Stimulated activated CD8-positive, alpha-beta memory T cell treated with anti-CD3 and anti-CD28 coated beads, Interleukin-15, amount 100 ng/mL, for 48 hours (primary cell): ENCODE measurements around the gene RNF208.

Experiments
- DNase-seq, 2 donors: peaks; one replicate each; pipeline ENCODE4 v3.0.0-alpha.2; 2020; ENCODE audit warnings: low read depth in 2 of 2

The RNF208 gene

DNA sequence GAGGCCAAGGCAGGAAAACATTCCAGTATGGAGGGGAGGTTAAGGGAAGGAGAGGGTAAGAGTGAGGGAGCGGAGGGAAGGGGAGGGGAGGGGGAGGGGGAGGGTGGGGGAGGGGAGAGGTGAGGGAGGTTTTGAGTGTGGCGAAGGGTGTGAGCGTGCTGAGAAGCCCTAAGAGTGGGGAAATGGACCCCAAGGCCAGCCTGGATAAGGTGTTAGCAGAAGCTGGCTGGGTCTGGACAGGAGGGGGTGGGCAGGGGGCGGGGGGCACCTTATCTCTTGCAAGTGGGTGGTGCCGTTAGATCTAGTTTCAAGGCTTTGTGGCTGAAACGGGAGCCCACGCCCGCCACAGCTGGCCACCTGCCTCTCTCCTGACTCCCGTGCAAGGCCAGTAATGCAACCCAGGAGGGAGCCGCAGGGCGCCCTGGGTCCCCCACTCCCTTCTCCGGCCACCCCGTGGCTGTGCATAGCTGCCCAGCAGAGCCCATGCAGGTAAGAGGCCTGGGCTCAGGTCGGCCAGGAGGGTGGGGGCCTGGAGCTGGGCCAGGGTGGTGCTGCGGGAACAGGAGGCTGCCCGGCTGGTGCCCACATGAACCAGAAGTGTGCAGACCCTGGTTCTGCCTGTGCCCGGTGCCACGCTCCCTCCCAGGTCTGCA lies 5.9 kb upstream of the RNF208 start:
- DNase-seq = no peak

DNA sequence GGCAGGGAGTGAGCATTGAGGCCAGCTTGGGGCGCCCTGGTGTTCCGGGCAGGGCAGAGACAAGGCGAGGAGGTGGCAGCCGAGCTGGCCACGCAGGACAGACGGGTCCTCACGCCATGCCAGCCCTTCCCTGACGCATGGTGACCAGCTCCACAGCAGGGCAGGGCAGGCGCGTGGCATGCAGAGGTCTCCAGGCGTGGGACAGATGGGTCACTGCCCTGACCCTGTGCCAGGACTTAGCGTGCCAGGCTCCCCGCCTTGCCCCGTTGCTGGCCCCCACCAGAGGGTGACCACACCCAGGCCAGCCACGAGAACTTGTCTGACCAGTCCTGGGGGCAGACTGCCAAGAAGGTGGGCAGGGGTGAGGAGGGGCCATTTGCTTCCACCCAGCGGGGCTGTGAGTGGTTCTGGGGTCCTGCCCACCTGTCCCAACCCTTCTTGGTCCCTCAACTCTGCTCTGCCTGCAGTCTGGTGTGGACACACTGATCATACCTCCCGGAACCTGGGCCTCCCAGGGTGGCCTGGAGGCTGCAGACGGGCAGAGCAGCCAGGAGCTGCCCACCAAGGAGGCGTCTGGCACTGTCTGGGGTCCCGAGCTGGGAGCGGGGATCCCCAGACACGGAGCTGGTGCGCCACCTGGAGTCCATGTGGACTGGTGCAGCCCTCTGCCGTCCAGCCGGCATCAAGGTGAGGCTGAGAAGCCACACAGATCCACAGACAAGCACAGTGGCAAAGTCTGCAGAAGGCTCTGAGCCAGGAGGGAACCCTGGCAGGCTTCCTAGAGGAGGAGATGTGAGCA lies 5.2 kb upstream of the RNF208 start, which contains the start of gene RNF224:
RNF224 (plus strand) TSS at position 449 of the 799 bp plus-strand sequence. CDS start 834 bp downstream, outside the sequence.
- peak; percentile 73 to 74 for DNase-seq

DNA sequence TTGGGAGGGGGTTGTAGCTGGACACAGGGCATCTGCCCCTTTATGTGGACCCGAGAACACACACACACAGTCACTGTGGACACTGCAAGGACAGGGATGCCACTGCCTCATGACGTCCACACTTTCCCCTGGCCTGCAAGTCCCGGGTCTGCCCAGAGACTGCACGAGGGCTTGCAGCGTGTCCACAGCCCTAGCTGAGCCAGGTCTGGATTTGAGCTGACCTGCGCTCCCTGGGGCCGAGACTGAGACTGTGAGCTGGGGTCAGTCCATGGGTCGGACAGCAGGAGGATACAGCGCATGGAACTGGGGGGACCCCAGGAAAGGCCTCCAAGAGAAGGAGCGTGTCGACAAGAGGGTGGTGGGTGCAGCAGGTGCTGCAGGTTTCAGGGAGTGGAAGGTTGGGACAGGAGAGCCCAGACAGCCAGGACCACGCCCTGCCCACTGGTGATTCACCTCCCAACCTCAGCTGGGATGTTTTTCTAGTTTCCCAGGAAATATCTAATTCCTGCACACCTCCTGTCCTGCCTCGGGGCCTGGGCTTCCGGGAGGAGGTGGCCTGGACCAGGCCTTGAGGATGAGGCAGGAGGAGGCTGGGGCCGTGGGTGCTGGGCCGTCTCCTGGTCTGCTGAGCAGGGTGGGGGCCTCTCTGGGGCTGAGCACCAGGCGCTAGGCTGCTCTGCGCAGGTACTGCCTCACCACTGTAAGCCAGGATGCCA lies 4.5 kb upstream of the RNF208 start:
- DNase-seq = no peak

DNA sequence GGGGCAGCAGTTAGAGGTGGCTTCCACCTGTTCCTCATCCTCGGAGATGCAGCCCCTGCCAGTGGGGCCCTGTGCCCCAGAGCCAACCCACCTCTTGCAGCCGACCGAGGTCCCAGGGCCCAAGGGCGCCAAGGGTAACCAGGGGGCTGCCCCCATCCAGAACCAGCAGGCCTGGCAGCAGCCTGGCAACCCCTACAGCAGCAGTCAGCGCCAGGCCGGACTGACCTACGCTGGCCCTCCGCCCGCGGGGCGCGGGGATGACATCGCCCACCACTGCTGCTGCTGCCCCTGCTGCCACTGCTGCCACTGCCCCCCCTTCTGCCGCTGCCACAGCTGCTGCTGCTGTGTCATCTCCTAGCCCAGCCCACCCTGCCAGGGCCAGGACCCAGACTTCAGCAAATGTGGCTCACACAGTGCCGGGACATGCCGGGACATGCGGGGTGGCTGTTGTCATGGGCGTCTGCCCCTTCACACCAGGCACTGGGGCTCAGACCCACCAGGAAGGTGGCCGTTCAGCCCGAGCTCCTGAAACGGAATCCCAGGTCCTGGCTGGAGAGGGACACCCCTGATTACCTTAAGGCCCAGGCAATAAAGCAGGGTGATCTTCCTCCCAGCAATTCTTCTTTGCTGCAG lies 3.8 kb upstream of the RNF208 start:
- no peak for DNase-seq

DNA sequence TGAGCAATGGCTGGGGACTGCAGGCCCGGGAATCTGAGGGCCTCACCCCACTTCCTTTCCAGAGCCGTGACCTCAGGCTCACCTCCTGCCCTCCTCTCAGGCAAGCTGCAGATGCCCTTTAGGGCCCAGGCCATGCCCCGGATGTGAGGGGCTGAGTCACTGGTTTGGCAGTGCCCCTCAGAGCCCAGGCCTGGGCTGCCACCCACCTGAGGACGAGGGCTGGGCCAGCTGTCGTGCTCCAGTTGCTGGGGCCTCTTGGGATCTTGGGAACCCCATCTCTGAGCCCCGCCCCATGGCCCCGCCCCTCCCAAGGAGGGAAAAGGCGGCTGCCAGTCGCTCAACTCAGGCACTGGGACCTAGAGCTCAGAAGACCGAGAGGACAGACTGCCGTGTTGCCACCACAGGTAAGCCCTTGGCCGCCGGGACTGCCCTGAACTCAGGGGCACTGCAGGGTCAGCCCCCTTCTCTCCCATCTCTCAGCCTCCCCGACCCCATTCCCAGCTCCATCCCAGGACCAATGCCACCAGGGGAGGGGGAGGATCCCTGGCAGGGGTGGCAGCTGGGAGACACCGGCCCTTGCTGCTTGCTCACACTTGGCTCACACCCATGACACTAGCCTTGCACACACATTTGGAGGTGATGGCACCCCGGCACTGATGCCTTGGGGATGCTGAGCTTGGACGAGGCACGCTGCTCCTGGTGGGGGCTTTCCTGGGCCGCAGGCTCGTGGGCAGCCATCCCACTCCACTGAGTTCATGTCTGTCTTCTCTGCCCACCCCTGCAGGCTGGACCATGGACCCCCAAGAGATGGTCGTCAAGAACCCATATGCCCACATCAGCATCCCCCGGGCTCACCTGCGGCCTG lies 3.0 kb upstream of the RNF208 start, which contains the start of gene CYSRT1:
CYSRT1 (plus strand) TSS at position 345 of the 865 bp plus-strand sequence; CDS start at position 793, 448 bp downstream.
- no peak for DNase-seq

DNA sequence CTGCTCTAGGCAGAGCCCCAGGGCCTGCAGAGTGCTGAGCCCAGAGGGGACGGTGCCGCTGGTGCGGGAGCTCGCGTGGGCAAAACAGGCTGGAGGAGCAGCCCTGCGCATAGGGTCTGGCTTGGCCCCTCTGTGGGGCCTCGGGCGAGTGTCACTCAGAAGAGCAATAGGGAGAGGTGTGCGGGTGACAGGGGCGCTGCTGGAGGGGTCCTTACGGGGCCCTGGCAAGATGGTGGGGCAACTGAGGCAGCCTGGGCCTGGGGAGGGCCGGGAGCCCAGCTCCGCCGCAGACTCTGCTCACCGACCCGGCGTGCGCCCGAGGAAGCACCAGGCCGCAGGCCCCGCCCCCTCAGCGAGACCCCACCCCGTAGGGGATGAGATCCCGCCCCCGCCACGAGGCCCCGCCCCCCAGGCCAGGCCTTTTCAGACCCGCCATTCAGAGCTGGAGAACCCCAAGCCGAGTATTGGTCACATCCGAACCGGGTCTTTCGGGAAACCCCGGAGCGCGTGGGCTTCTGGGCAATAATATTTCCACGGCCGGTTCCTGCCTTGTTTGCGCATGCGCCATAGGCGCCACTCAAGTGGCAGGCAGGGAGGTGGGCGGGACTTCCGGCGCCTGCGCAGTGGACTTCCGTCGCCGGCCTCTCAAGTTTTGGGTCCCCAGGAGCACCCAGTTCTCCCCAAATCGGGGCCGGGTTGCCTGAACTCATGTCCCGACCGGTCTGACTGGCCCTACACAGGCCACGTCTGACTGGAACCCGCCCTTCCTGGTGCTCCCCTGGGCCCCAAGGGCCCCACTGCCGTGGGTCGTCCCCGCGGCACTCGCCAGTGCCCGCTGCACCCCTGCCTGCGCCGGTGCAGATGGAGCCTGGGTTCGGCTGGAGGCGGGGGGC lies 1.3 kb upstream of the RNF208 start:
- DNase-seq = peak; percentile 99

DNA sequence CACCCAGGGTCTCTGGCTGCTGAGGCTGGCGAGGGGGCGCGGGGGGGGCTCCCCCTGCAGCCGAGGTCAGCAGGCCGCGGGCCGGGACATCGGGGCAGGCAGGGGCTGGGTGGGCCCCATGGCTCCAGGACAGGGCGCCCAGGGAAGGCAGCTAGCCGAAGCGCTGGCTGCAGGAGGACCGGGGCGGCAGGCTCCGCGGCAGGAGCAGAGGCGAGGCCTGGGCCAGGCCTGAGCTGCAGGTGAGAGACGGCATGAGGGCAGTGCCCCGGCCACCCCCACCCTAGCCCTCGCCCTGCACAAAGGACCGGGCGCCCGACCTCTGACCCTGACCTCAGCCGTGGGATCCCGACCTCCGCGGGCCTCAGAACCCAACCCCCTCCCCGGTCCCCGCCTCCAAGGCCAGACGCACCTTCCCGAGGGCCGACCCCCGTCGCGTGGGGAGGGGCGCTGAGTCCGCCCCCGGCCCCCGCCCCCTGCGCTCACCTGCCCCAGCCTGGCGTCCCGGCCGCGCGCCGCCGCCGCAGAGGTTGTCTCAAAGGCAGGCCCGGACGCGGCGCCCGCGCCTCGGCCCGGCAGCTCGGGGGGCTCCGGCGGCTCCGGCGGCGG lies 431 bp downstream of the RNF208 start:
- DNase-seq = no peak

DNA sequence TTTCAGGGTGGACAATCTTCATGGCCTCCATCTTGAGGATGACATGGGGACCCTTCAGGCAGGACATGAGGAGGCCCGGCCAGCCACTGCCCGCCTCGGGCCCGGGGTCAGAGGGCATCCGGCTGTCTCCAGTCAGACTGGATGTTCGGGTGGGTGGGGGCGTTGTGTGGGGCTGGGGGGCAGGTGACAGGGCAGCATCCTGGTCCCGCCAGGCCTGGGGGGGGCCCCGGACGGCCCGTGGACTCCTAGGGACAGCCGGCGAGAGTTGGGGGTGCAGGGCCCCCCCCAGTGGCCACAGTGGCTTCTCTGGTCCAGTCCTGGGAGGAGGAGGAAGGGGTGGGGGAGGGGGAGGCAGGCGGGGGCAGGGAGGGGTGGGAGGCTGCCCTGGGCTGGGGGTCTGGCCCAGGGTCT lies 940 bp downstream of the RNF208 start:
- no peak for DNase-seq

DNA sequence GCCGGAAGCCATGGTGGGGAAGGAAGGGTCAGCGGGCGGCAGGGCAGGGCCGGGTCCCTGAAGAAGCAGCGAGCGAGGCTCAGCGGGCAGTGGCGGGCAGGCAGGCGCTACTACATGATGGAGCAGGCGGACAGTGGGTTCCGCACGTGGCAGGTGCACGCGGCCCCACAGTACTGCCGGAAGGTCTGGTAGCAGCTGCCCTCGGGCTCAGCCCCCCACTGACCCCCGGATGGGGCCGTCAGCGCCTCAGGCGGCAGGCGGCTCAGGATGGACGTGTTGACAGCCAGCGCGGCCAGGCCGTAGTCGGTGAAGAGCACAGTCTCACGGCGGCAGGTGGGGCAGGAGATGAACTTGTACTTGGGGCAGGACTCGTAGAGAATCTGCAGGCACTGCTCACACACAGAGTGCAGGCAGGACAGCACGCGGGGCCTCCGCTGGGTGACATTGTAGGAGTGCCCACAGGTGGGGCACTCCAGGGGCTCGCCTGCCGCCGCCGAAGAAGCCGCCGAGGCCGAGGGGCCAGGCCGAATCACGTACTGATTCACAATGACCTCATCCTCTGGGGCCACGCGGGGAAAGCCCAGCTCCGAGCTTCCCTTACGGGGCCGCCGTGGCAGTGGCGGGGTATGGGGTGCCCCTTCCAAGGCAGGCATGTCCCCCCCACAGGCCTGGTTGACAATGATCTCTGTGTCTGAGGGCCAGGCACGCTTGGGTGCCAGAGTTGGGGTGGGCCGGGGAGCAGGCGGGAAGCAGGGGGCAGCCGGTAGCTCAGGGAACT lies 1.5 kb downstream of the RNF208 start:
- DNase-seq = no peak

DNA sequence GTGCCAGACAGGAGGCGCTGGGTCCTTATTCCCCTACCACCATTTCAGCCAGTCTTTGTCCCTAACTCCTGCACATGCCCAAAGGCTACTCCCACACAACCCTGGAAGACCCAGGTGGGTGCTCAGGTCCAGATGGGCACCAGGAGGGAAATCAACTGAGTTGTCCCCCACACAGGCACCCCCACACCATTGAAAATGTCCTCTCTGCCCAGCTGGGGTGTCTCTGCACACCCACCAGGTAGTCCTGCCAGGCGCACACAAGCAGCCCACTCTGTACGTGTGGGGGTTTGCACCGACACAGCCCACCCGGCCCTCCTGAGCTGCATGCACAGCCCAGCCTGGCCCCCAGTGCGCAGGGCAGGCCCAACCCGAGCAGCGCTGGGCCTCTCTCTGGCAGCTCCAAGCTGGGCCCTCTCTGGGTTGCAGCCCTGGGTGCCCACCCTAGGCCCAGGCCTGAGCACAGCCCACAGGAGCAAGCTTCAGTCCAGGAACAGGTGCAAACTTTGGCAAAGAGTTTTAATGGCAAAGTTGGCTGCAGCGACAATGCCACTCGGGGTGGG lies 2.2 kb downstream of the RNF208 start:
- DNase-seq = no peak

DNA sequence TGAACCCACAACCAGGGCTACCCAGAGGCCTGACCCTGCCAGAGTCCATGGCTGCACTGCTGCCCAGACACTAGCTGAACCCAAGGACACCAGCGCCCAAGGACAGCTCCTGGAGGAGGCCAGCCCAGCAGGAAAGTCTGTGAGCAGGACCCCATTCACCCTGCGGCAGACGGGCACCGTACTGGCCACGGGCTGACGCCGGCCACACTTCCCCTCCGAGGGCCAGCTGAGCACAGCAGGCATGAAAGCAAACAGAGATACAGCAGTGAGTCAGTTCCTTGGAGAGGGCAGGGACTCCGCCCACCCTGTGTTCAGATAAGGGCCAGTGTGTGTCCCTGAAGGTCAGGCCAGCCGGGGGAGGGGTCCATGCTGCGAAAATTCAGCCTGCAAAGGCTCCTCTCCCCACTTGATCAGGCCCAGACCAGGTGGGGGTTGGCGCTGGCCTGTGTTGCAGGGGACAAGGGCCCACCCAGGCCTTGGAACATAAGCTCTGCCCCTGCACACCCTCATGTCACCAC lies 3.2 kb downstream of the RNF208 start:
- no peak for DNase-seq

DNA sequence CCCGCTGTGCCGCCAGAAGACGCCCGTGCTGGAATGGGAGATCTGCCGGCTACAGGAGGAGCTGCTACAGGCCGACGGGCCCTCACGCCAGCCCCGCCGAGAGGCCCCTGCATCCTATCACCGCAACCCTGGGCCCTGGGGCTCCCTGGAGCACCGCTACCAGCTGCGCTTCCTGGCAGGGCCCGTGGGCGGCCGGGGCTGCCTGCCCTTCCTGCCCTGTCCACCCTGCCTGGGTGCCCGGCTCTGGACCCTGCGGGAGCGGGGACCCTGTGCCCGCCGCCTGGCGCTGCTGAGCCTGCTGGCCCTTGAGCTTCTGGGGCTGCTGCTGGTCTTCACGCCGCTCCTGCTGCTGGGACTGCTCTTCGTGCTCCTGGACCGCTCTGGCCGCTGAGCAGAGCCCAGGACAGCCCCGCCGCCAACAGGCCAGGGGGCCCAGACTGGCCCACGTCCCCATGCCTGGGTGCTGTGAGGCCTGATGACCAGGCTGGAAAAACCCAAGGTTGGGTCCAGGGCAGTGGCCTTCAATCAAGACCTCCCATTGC lies 3.8 kb downstream of the RNF208 start:
- DNase-seq = no peak

DNA sequence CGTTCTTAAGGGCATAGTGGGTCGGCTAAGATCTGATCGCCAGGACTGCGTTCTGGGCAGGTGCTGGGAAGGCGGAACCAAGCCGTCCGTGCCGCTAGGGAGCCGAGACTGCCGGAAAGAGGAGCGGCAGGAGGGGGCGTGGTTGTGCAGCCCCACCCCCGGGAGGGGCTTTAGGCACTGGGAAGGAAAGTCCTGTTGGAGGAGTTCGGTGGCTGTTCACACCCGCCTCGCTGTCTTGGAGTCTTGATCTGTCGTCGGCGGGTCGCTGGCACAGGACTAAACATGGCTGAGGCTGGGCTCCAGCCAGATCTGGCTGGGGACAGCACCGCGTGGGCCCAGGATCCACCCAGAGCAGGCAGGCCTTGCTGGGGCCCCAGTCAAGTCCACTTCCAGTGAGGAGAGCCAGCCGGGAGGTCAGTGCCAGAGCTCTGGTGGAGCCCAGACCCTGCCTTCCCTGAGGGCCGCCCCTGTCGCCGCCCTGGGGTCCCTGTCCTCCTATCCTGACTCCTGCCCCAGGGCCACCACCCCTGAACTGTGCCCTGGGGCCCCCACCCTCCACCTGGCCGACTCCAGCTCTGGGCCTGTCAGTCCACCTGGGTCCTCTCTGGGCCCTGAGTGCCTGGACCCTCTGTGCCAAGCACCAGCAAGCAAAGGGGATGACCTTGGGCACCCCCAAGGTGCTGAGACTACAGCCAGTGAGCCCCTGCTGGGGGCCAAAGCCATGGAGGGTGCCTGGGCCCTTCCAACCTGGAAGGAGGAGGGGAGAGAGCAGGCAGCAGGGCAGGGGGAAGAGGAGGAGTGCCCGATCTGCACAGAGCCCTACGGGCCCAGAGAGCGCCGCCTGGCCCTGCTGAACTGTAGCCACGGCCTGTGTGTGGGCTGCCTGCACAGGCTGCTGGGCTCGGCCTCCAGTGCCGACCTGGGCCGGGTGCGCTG lies 4.5 kb downstream of the RNF208 start:
- no peak for DNase-seq

DNA sequence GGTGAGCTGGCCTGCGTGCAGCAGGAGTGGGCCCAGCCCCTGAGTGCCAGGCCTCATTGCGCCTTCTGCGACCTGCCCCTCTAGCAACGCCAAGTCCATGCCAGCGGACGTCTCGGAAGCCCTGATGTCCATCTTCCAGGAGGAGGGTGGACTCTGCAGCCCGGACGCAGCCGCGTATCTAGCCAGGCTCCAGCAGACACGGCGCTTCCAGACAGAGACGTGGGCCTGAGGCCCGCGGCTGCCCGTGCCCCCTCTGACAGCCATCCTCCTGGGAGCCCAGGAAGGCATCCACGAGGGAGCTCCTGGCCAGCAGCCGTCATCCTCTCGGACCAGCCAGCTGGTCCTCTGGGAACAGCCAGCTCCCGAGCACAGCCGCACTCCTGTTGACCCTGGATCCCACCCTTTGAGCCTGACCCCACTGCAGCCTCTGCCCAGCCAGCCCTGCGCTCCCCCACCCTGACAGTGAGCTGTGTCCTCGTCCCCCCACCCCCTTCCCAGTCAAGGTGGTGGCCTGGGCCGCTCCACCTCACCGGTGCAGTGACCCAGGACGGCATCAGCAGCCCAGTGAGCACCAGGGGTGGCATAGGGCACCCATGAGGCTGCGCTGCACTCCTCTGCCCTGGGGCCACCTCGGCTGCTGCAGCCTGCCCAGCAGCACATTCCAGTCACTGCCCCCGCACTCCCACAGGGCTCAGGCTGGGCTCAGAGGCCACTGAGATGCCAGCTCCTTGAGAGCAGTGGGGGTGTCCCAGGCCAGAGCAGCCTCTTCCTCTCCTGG lies 5.7 kb downstream of the RNF208 start:
- no peak for DNase-seq

DNA sequence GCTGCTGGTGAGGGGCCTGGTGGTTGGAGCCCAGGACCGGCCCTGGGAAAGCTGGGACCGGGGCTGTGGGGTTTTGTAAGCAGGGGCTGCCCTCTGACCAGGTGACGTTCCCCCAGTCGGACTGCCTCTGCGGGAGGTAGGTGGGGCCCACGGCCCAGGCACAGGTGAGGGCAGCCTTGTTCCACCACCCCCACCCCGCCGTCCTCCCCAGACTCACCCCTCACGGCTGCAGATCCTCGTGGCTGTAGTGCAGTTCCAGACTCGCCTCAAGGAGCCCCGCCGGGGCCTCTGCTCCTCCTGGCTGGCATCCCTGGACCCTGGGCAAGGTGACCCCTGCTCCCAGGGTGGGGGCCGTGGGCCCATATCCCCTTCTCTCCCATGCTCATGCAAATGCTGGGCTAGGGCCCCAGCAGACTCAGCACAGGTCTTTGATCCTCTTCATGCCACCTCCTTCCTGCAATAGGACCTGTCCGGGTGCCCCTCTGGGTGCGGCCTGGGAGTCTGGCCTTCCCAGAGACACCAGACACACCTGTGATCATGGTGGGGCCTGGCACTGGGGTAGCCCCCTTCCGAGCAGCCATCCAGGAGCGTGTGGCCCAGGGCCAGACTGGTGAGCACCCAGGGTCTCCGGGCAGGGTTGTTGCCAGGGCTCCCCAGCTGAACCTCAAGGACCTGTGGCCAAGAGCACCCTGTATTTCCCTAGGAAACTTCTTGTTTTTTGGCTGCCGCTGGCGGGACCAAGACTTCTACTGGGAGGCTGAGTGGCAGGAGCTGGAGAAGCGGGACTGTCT lies 6.6 kb downstream of the RNF208 start:
- DNase-seq = no peak
